Karpas-422 (cell line): ENCODE data around the gene FSD2. TPM values are rescaled to one million over a fixed set of nuclear protein-coding genes. Genes with fewer than 3 reads are reported as not detected.

Experiments used
- DNase-seq: peaks from one replicate; pipeline ENCODE4 v3.0.0-alpha.2; 2015
- H2AFZ ChIP-seq: fragments of 200-600 bp; sonication (generic); 2 replicates; pipeline ENCODE4 v1.6.1; 2014; ENCODE audit warnings: antibody characterized with exemption, low read length, mixed read lengths
- H3K27ac ChIP-seq: fragments of 200-600 bp; sonication (generic); 2 replicates; pipeline ENCODE4 v1.5.1; 2014; ENCODE audit warnings: mild to moderate bottlenecking, low read length, moderate library complexity
- H3K27me3 ChIP-seq: fragments of 200-600 bp; sonication (generic); 2 replicates; pipeline ENCODE4 v1.6.1; 2014; ENCODE audit warnings: low read length, mixed read lengths
- H3K36me3 ChIP-seq: fragments of 200-600 bp; sonication (generic); 2 replicates; pipeline ENCODE4 v1.6.1; 2014; ENCODE audit warnings: low read length, mixed read lengths; ENCODE audit not compliant: insufficient read depth
- H3K4me1 ChIP-seq: fragments of 200-600 bp; sonication (generic); 2 replicates; pipeline ENCODE4 v1.6.1; 2014; ENCODE audit warnings: mild to moderate bottlenecking, low read length, mixed read lengths
- H3K4me2 ChIP-seq: fragments of 200-600 bp; sonication (generic); 2 replicates; pipeline ENCODE4 v1.6.1; 2014; ENCODE audit warnings: low read length, low read depth, mild to moderate bottlenecking; ENCODE audit not compliant: poor library complexity, severe bottlenecking
- H3K4me3 ChIP-seq: fragments of 200-600 bp; sonication (generic); 2 replicates; pipeline ENCODE4 v1.5.1; 2014; ENCODE audit warnings: mild to moderate bottlenecking, antibody characterized with exemption, low read length, mixed read lengths
- H3K79me2 ChIP-seq: fragments of 200-600 bp; sonication (generic); 2 replicates; pipeline ENCODE4 v1.6.1; 2014; ENCODE audit warnings: mild to moderate bottlenecking, low read length, mixed read lengths
- H3K9ac ChIP-seq: fragments of 200-600 bp; sonication (generic); 2 replicates; pipeline ENCODE4 v1.6.0; 2014; ENCODE audit warnings: low read length
- H3K9me2 ChIP-seq: fragments of 200-600 bp; sonication (generic), shearing (Covaris generic); replicated peaks from 2 replicates; pipeline ENCODE4 v1.6.0; 2014; ENCODE audit warnings: mild to moderate bottlenecking, low read length, moderate library complexity; ENCODE audit not compliant: insufficient read depth
- H3K9me3 ChIP-seq: fragments of 300-700, 200-600 bp; sonication (generic); 2 replicates; pipeline ENCODE4 v1.6.1; 2014; ENCODE audit warnings: low read length, mixed read lengths
- H4K20me1 ChIP-seq: fragments of 200-600 bp; sonication (generic); 2 replicates; pipeline ENCODE4 v1.6.1; 2014; ENCODE audit warnings: mild to moderate bottlenecking, antibody characterized with exemption, low read length, low read depth; ENCODE audit not compliant: insufficient read depth
- total RNA-seq: library from RNA; depleted of rRNA; stranded (reverse); fragments of >200 nt; shearing (Covaris generic); gene quantifications from 2 replicates; pipeline ENCODE4 v1.2.3, GENCODE V29; 2014; ENCODE audit warnings: low replicate concordance

FSD2 gene
- total RNA-seq, 1 experiment from 2014 or later: 0.67 TPM

GRCh38 chr15:82792068-82792467 lies 13.8 kb downstream of the FSD2 start:
- Histone ChIP-seq H2AFZ (no peak overlapping the region), H3K36me3 (no peaks in the 10 kb centered on the region), H4K20me1 (no peaks in the 10 kb centered on the region), H3K9me3 (no peaks in the 10 kb centered on the region), H3K9ac (no peak overlapping the region), H3K27me3 (no peaks in the 10 kb centered on the region), H3K4me2 (no peak overlapping the region), H3K4me1 (no peaks in the 10 kb centered on the region), H3K9me2 (no peaks in the 10 kb centered on the region), H3K4me3 (no peak overlapping the region), H3K27ac (no peak overlapping the region), H3K79me2 (no peaks in the 10 kb centered on the region)
- DNase-seq: no peak

DNA sequence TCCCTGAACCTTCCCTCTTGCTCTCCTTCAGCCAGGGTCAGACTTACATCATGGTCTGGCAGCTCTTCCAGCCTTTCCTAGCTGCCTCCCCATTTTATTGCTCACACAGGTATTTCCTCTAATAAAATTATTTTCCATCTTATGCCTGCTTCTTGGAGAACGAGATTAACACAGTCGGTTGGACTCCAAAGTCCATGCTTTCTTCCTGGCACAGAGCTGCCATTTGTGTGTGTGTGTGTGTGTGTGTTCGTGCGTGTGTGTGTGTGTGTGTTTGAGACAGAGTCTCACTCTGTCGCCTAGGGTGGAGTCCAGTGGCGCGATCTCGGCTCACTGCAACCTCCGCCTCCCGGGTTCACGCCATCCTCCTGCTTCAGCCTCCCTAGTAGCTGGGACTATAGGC lies 15.5 kb downstream of the FSD2 start:
- Histone ChIP-seq H3K36me3 (no peaks in the 10 kb centered on the region), H3K9me2 (no peaks in the 10 kb centered on the region), H3K9me3 (no peaks in the 10 kb centered on the region), H3K79me2 (no peaks in the 10 kb centered on the region), H3K27ac (no peak overlapping the region), H2AFZ (no peak overlapping the region), H3K4me2 (no peak overlapping the region), H3K4me1 (no peaks in the 10 kb centered on the region), H3K4me3 (no peak overlapping the region), H3K9ac (no peak overlapping the region), H4K20me1 (no peaks in the 10 kb centered on the region), H3K27me3 (no peaks in the 10 kb centered on the region)
- no peak for DNase-seq

GRCh38 chr15:82789491-82789890 lies 16.4 kb downstream of the FSD2 start:
- no peaks in the 10 kb centered on the region for H3K79me2 ChIP-seq
- no peak overlapping the region for H2AFZ ChIP-seq
- no peak overlapping the region for H3K4me3 ChIP-seq
- no peaks in the 10 kb centered on the region for H3K27me3 ChIP-seq
- no peak for DNase-seq
- no peaks in the 10 kb centered on the region for H3K9me3 ChIP-seq
- H4K20me1 ChIP-seq: no peaks in the 10 kb centered on the region
- no peaks in the 10 kb centered on the region for H3K36me3 ChIP-seq
- no peaks in the 10 kb centered on the region for H3K9me2 ChIP-seq
- H3K27ac ChIP-seq: no peak overlapping the region
- no peak overlapping the region for H3K4me2 ChIP-seq
- H3K4me1 ChIP-seq: no peaks in the 10 kb centered on the region
- H3K9ac ChIP-seq: no peak overlapping the region

DNA sequence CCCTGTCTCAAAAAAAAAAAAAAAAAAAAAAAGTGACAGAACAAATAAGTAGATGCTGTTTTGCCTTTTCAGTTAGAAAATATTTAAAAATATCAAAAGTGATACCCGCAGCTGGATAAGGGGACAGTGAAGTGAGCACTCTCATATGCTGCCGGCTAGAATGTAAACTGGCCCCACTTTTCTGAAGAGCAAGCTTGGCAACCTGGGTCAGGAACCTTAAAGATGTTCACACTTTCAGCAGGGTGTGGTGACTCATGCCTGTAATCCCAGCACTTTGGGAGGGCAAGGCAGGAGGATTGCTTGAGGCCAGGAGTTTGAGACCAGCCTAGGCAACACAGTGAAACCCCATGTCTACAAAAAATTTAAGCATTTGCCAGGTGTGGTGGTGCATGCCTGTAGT lies 17.4 kb downstream of the FSD2 start:
- Histone ChIP-seq H2AFZ (no peak overlapping the region), H3K9ac (no peak overlapping the region), H3K9me3 (no peaks in the 10 kb centered on the region), H3K4me2 (no peak overlapping the region), H3K9me2 (no peaks in the 10 kb centered on the region), H4K20me1 (no peaks in the 10 kb centered on the region), H3K27ac (no peak overlapping the region), H3K79me2 (no peaks in the 10 kb centered on the region), H3K4me1 (no peaks in the 10 kb centered on the region), H3K27me3 (no peaks in the 10 kb centered on the region), H3K4me3 (no peak overlapping the region), H3K36me3 (no peaks in the 10 kb centered on the region)
- DNase-seq: no peak

- Histone ChIP-seq H3K9ac (no peak overlapping the region), H3K27ac (no peak overlapping the region), H3K36me3 (no peaks in the 10 kb centered on the region), H3K9me3 (no peaks in the 10 kb centered on the region), H3K4me1 (no peaks in the 10 kb centered on the region), H3K4me2 (no peak overlapping the region), H2AFZ (no peak overlapping the region), H3K79me2 (no peaks in the 10 kb centered on the region), H3K4me3 (no peak overlapping the region), H3K9me2 (no peaks in the 10 kb centered on the region), H4K20me1 (no peaks in the 10 kb centered on the region), H3K27me3 (no peaks in the 10 kb centered on the region)
- DNase-seq: no peak
Observed at GRCh38 chr15:82781349-82781748, 24.5 kb downstream of the FSD2 start.

DNA sequence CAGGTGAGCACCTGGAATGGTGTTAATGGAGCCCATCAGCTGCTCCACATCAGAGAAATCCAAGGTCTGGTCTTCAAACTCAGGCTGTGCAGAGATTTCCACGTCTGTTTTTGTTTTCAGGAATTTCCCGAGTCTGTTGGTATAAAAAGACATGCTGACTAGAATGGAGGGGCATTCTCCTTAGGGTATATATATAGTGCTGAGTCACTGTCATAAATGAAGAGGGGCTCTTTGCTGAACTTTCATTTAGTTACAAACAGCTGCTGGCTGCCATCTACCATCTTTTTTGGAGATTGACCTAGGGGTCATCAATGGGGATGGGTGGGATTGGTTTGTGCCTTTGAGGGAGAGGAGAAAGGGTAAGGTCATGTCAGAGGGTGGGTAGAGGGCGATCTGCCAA lies 27.1 kb downstream of the FSD2 start:
- Histone ChIP-seq H3K9me2 (no peaks in the 10 kb centered on the region), H3K27ac (no peak overlapping the region), H3K36me3 (no peaks in the 10 kb centered on the region), H3K79me2 (no peaks in the 10 kb centered on the region), H4K20me1 (no peaks in the 10 kb centered on the region), H3K9me3 (no peaks in the 10 kb centered on the region), H3K4me3 (no peak overlapping the region), H3K27me3 (no peaks in the 10 kb centered on the region), H3K4me2 (no peak overlapping the region), H2AFZ (no peak overlapping the region), H3K4me1 (no peaks in the 10 kb centered on the region), H3K9ac (no peak overlapping the region)
- no peak for DNase-seq

DNA sequence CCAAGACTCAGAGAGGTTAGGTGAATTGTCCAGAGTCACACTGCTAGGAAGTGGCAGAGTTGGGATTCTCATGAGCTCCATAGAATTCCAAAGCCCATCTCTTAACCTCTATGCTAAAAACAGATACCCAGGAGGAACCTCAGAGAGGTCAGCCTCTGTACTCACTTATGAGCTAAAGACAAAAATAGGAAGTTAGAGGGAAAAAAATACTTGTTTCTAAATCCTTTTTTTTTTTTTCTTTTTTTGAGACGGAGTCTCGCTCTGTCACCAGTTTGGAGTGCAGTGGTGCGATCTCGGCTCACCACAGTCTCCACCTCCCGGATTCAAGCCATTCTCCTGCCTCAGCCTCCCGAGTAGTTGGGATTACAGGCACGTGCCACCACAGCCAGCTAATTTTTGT lies 31.4 kb downstream of the FSD2 start:
- Histone ChIP-seq H3K79me2 (no peaks in the 10 kb centered on the region), H4K20me1 (no peaks in the 10 kb centered on the region), H3K4me2 (no peak overlapping the region), H3K36me3 (no peaks in the 10 kb centered on the region), H3K9ac (no peak overlapping the region), H3K9me3 (no peaks in the 10 kb centered on the region), H3K9me2 (no peaks in the 10 kb centered on the region), H3K4me1 (no peaks in the 10 kb centered on the region), H3K4me3 (no peak overlapping the region), H2AFZ (no peak overlapping the region), H3K27ac (no peak overlapping the region), H3K27me3 (no peaks in the 10 kb centered on the region)
- no peak for DNase-seq

DNA sequence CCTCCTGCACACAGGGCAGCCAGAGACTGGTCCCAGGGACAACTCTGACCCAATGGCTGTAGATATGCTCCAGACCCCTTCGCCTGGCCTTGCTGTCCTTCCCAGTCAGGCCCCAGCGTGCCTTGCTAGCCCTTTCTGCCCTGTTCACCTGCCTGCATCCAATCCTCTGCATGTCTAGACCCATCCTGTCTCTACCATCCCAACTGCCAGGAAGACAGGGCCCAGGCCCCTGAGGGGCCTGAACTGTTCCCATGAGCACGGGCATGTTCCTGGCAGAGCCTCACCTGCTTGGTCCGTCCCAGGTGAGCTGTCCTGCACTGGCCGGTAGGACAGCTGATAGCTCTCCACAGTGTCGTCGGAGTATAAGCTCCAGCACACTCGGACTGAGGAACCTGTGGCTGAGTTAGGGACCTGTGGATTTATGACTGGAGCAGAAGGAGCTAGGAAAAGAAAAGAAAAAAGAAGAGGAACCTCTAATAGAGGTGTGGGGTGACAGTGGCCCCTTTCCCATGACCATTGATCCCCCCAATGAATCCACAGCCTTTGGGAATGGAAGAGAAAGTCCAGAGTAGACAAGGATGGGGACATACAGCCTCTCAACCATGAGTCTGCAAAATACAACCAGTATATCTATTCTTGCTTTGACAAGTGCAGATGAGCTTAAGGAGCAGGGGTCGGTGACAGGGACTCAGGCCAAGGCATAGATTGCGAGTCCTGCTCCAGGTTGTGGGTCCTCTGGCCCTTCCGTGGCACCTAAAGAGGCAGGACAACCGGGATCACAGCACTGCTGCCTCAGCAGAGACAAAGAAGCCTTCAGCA lies 33.9 kb downstream of the FSD2 start:
- Histone ChIP-seq H4K20me1 (0 out of 2 replicates have a peak, but pooled peaks cover 1% of the 10 kb centered on the region), H3K4me3 (no peak overlapping the region), H3K9me2 (no peaks in the 10 kb centered on the region), H3K27ac (no peak overlapping the region), H3K9ac (no peak overlapping the region), H3K36me3 (no peaks in the 10 kb centered on the region), H3K4me1 (no peaks in the 10 kb centered on the region), H3K79me2 (no peaks in the 10 kb centered on the region), H3K4me2 (no peak overlapping the region), H2AFZ (no peak overlapping the region), H3K9me3 (no peaks in the 10 kb centered on the region), H3K27me3 (no peaks in the 10 kb centered on the region)
- DNase-seq: no peak
